Measurements from ENCODE around the gene CLDN19. TPM values are rescaled to one million over a fixed set of nuclear protein-coding genes. Genes with fewer than 3 reads are reported as not detected.

The CLDN19 gene
- not detected for total RNA-seq
- long read RNA-seq, result 0 reads

- H3K27me3 ChIP-seq (ENCODE audit: low read depth), result no peaks in the 10 kb centered on the region
- DNase-seq, result no peak
- TF ChIP-seq CTCF (IDR thresholded peaks at IDR 0.05; ENCODE audit: borderline replicate concordance), result no peak
- H3K4me1 ChIP-seq, result no peaks in the 10 kb centered on the region
- intact Hi-C loops (cut with micrococcal nuclease), result no loop called here
- no peaks in the 10 kb centered on the region for H3K9me3 ChIP-seq (replicated peaks)
- no peak within 1 kb of the TSS for H3K27ac ChIP-seq (replicated peaks)
- H3K4me3 ChIP-seq, result no peak within 1 kb of the TSS
- no peaks in the 10 kb centered on the region for H3K36me3 ChIP-seq
Measured at GRCh38 chr1:42739753-42740700, at the start of gene CLDN19. Gene CLDN19, minus strand, starts transcription at chr1:42740236. Its CDS starts 173 bp downstream, at chr1:42740063.

GRCh38 chr1:42788021-42788420 lies 48.0 kb upstream of the CLDN19 start:
- no peak for DNase-seq
- Histone ChIP-seq H3K9me3 (replicated peaks) (no peaks in the 10 kb centered on the region), H3K4me3 (no peak overlapping the region), H3K27me3 (ENCODE audit: low read depth) (no peaks in the 10 kb centered on the region), H3K4me1 (peaks cover 19% of the 10 kb centered on the region), H3K36me3 (no peaks in the 10 kb centered on the region), H3K27ac (replicated peaks) (no peak overlapping the region)
- TF ChIP-seq CTCF (IDR thresholded peaks at IDR 0.05; ENCODE audit: borderline replicate concordance), result no peak
- intact Hi-C loops (cut with micrococcal nuclease), result no loop called here

- Histone ChIP-seq H3K27ac (replicated peaks) (no peak overlapping the region), H3K36me3 (peaks cover 13% of the 10 kb centered on the region), H3K4me3 (no peak overlapping the region), H3K4me1 (peaks cover 19% of the 10 kb centered on the region), H3K9me3 (replicated peaks) (no peaks in the 10 kb centered on the region), H3K27me3 (ENCODE audit: low read depth) (no peaks in the 10 kb centered on the region)
- no peak for TF ChIP-seq CTCF (IDR thresholded peaks at IDR 0.05; ENCODE audit: borderline replicate concordance)
- no peak for DNase-seq
- intact Hi-C loops (cut with micrococcal nuclease), result no loop called here
Measured at GRCh38 chr1:42786097-42786496, 46.1 kb upstream of the CLDN19 start.

- H3K27me3 ChIP-seq (ENCODE audit: low read depth), result no peaks in the 10 kb centered on the region
- H3K27ac ChIP-seq (replicated peaks), result no peak within 1 kb of the TSS
- peaks cover 21% of the 10 kb centered on the region for H3K36me3 ChIP-seq
- peaks cover 19% of the 10 kb centered on the region for H3K4me1 ChIP-seq
- peak within 1 kb of the TSS; percentile 65 for H3K4me3 ChIP-seq
- DNase-seq, result no peak
- TF ChIP-seq CTCF (IDR thresholded peaks at IDR 0.05; ENCODE audit: borderline replicate concordance), result no peak
- H3K9me3 ChIP-seq (replicated peaks), result no peaks in the 10 kb centered on the region
- intact Hi-C loops (cut with micrococcal nuclease), result no loop called here
Measured at GRCh38 chr1:42784946-42785693, 45.1 kb upstream of the CLDN19 start, which contains the start of gene TMEM269. Gene TMEM269, plus strand, starts transcription at chr1:42784991. Its CDS starts 4,903 bp downstream, at chr1:42789894.

GRCh38 chr1:42784547-42784945 lies 44.5 kb upstream of the CLDN19 start:
- Histone ChIP-seq H3K9me3 (replicated peaks) (no peaks in the 10 kb centered on the region), H3K36me3 (peaks cover 27% of the 10 kb centered on the region), H3K4me1 (peaks cover 19% of the 10 kb centered on the region), H3K27me3 (ENCODE audit: low read depth) (no peaks in the 10 kb centered on the region), H3K27ac (replicated peaks) (no peak overlapping the region), H3K4me3 (peak overlapping the region; percentile 65)
- no peak for TF ChIP-seq CTCF (IDR thresholded peaks at IDR 0.05; ENCODE audit: borderline replicate concordance)
- no peak for DNase-seq
- intact Hi-C loops (cut with micrococcal nuclease), result no loop called here

Data from left ventricle myocardium inferior (tissue), 1 donor.